Tracheal epithelial cell (primary cell): ENCODE data around the gene RTTN. TPM values are rescaled to one million over a fixed set of nuclear protein-coding genes. Genes with fewer than 3 reads are reported as not detected.

Experiments used
- total RNA-seq: library from RNA; depleted of rRNA; stranded (reverse); fragments of >200 nt; gene quantifications from 2 replicates; pipeline ENCODE4 v1.2.1, GENCODE V29; 2014

The RTTN gene, protein sequence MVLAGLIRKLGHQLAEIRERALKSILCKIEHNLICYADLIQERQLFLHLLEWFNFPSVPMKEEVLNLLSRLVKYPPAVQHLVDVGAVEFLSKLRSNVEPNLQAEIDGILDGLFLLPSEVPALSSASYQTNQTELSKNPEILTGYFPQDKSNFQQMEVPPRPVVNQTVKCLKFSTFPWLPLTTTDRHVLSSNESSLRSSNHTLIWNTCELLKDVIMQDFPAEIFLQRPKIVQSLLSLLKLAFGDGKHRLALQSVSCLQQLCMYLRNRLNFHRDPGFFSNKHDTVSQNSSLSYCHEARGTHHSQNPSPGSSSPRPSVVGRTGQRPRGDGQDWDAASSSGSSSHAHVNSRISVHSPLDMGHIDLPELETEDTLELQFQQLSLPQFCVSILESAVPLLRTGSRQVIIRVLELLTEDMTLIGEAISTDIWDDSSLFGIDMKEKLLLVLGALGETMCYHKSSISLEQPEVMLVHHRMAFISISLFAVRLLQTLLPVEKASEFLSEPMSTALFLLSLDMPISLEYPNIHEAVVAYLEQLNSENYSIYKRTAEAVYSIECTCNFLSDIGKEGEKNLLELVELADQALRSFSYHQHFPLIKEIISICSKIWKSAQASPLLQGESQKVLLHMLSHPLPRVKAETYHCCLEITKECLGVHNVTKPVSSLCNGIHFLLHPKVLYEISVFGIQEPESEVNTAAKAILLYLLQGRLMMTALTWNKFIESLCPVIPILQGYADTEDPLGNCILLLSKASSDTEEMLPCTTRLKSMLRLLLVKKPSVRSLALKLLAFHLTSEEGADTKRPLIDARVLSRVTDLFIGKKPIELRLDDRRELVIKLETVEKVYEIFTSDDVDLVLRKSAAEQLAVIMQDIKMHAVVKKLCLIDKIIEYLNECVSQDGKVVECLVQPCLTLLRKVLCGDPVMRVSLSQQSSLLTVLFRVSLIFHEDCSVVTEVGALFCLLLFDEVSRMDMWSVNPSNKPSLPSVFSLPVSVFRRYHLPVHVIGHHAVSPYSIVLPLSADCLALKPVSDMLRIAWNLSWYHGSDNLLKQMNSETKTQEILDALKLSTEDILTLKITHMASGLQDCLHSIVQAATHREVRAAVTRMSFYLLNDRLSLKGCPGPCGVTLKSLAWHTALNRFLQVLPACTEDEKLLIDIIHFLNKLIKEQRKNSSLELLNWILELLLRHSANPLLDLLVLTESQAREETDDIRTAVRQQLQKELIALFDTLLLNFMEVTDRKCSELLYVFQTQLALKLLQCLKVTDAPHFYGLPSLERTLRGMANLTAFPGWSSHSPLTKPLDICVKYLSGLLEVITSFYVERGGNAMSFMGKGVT (N-terminal part only)
- total RNA-seq, result 29.6 and 34.9 TPM in 2 replicates

DNA sequence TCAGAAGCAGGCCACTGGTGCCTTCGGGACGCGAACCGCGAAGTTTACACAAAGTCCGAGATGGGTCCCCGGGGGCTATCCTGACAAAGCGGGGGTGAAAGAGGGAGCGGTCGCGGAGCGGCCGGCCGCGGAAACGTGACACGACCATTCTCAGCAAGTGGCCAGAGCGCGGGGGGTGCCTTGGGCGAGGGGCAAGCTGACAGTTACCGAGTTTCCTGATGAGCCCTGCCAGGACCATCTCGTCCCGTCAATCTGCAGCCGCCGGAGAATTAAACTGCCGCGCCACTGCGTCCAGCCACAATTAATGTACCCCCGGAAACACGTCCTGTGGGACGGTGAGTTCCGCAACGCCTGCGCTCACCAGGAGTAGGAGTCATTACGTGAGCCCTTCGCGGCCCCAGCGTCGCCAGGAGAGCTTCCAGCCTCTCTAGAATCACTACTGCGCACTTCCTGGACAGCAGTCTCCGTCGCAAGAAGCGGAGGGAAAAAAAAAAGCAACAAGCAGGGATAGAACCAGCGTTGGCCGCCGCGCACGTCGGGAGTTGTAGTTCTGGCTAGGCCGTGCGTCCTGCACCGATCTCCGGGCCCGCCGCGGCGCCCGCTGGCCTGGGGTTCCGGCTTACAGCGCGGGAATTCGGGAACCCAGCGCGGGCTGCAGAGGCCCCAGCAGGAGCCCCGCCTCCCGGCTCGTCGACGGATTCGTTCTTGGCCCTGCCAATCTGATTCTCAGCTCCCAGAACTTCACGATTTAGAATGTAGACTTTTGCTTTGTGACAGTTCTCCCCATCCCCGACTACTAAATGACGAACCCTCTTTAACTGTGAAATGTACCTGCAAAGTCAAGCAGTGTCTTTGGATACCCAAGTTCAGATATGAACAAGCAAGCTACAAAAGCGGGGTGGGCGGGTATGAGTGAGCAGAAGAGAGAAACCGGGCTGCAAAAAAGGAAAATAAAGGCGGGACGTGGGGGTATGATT, at the start of gene RTTN:
Gene RTTN (minus strand): TSS at position 267 of the 977 bp plus-strand sequence. CDS start 29 bp downstream, at position 238.

Other genes with a start within 250 kb of the RTTN start
- 37.9 and 43.9 TPM in 2 replicates for gene SOCS6, start 83.4 kb upstream of the RTTN start, total RNA-seq